ENCODE data around the gene FBXW12.

FBXW12 gene

DNA sequence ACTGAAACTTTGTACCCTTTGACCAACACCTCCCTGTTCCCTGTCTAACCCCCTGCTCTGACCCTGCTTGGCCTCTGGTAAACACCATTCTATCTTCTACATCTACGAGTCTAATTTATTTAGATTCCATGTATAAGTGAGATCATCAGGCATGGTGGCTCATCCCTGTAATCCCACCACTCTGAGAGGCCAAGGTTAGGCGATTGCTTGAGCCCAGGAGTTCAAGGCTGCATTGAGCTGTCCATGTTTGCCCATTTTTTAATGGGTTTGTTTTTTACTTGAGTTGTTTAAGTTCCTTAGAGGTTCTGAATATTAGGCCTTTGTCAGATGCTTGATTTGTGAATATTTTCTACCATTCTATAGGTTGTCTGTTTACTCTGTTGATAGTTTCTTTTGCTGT lies 16.9 kb downstream of the FBXW12 start:
- no peak for DNase-seq
- peaks cover 0 to 15% of the 10 kb centered on the region in 2 donors for H3K27me3 ChIP-seq
- H3K4me3 ChIP-seq = no peak overlapping the region
- no peaks in the 10 kb centered on the region for H3K4me1 ChIP-seq
- H3K36me3 ChIP-seq = no peaks in the 10 kb centered on the region
- no peak overlapping the region for H3K27ac ChIP-seq
- no peaks in the 10 kb centered on the region for H3K9me3 ChIP-seq
- TF ChIP-seq, protein P1, sequence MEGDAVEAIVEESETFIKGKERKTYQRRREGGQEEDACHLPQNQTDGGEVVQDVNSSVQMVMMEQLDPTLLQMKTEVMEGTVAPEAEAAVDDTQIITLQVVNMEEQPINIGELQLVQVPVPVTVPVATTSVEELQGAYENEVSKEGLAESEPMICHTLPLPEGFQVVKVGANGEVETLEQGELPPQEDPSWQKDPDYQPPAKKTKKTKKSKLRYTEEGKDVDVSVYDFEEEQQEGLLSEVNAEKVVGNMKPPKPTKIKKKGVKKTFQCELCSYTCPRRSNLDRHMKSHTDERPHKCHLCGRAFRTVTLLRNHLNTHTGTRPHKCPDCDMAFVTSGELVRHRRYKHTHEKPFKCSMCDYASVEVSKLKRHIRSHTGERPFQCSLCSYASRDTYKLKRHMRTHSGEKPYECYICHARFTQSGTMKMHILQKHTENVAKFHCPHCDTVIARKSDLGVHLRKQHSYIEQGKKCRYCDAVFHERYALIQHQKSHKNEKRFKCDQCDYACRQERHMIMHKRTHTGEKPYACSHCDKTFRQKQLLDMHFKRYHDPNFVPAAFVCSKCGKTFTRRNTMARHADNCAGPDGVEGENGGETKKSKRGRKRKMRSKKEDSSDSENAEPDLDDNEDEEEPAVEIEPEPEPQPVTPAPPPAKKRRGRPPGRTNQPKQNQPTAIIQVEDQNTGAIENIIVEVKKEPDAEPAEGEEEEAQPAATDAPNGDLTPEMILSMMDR (IDR thresholded peaks at IDR 0.05) = no peak
- intact Hi-C loops (cut with DNase I; ENCODE audit: low total_unique reads) = no loop called here

GRCh38 chr3:48394391-48394790 lies 22.4 kb downstream of the FBXW12 start:
- Histone ChIP-seq H3K27me3 (peaks cover 0 to 20% of the 10 kb centered on the region in 2 donors), H3K27ac (no peak overlapping the region), H3K9me3 (no peaks in the 10 kb centered on the region), H3K36me3 (no peaks in the 10 kb centered on the region), H3K4me3 (no peak overlapping the region), H3K4me1 (no peaks in the 10 kb centered on the region)
- intact Hi-C loops (cut with DNase I; ENCODE audit: low total_unique reads) = loop anchor here (10.0 kb wide), 1 partner anchor 150 kb away; no protein-coding TSS in a partner anchor
- DNase-seq = no peak
- TF ChIP-seq, protein P1 (IDR thresholded peaks at IDR 0.05) = no peak

GRCh38 chr3:48395714-48396113 lies 23.7 kb downstream of the FBXW12 start:
- no peak for DNase-seq
- TF ChIP-seq, protein P1 (IDR thresholded peaks at IDR 0.05) = no peak
- intact Hi-C loops (cut with DNase I; ENCODE audit: low total_unique reads) = loop anchor here (5.0 to 10.0 kb wide), 2 partner anchors 118 to 149 kb away; no protein-coding TSS in a partner anchor
- H3K9me3 ChIP-seq = no peaks in the 10 kb centered on the region
- peaks cover 0 to 3% (median under 1%) of the 10 kb centered on the region in 4 donors for H3K4me1 ChIP-seq
- H3K4me3 ChIP-seq = no peak overlapping the region
- no peaks in the 10 kb centered on the region for H3K36me3 ChIP-seq
- H3K27me3 ChIP-seq = peaks cover 0 to 17% of the 10 kb centered on the region in 2 donors
- no peak overlapping the region for H3K27ac ChIP-seq

- intact Hi-C loops (cut with DNase I; ENCODE audit: low total_unique reads) = loop anchor here (5.0 to 10.0 kb wide), 2 partner anchors 121 to 147 kb away; no protein-coding TSS in a partner anchor
- Histone ChIP-seq H3K27ac (no peak overlapping the region), H3K4me1 (peaks cover 0 to 25% (median 20%) of the 10 kb centered on the region in 4 donors), H3K27me3 (peaks cover 0 to 12% of the 10 kb centered on the region in 2 donors), H3K36me3 (peaks cover 0 to 4% (median 3%) of the 10 kb centered on the region in 3 donors), H3K4me3 (no peak overlapping the region), H3K9me3 (no peaks in the 10 kb centered on the region)
- TF ChIP-seq, protein P1 (IDR thresholded peaks at IDR 0.05) = no peak
- no peak for DNase-seq
Observed at GRCh38 chr3:48397767-48398681, 26.0 kb downstream of the FBXW12 start.

DNA sequence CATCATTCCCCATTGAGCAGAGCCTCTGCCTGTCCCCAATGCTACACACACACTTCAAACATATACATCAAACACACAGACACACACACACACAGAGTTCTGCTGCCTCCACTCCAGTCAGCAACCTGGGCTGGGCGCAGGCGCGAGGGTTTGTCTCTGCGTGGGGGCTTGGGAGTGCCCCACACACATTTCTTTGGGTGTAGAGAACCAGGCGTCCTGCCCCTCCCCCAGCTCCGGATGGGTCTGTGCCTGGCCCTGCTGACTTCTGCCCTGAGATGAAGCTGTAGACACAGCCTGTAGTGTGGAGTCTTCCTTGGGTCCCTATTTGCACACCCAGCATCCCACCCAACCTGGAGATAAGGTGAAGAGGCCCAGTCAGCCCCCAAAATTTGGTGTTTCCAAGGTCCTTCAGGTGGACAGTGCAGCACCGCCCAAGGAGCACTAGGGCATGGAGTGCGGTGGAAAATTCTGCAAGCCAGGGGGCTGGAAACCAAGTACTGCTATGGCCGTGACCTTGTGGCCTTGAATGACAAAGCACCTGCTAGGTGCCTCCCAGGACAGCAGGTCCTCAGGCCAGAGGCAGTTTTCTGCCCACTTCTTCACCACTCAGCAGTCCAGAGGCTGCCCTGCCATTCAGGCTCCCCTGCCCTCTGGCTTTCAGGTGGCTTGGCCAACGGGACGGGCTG lies 26.8 kb downstream of the FBXW12 start:
- Histone ChIP-seq H3K4me1 (peaks cover 0 to 31% (median 26%) of the 10 kb centered on the region in 4 donors), H3K9me3 (no peaks in the 10 kb centered on the region), H3K36me3 (peaks cover 4 to 13% (median 12%) of the 10 kb centered on the region in 3 donors), H3K4me3 (no peak overlapping the region), H3K27ac (peak overlapping the region in 1 of 2 donors; percentile 4), H3K27me3 (peaks cover 0 to 7% of the 10 kb centered on the region in 2 donors)
- intact Hi-C loops (cut with DNase I; ENCODE audit: low total_unique reads) = loop anchor here (5.0 to 10.0 kb wide), 2 partner anchors 122 to 146 kb away; no protein-coding TSS in a partner anchor
- TF ChIP-seq, protein P1 (IDR thresholded peaks at IDR 0.05) = no peak
- DNase-seq = no peak

Measured in tibial artery (tissue), 4 donors.